Lower lobe of right lung (tissue), 2 donors: Measurements from ENCODE around the gene KPNA2. TPM values are rescaled to one million over a fixed set of nuclear protein-coding genes. Genes with fewer than 3 reads are reported as not detected.
A peak's percentile ranks its signal among the peaks of the same experiment; 100 is the strongest.

Experiments used
- ATAC-seq, 2 donors: fragments of 200-7000 bp; cut with Tn5 transposase; one replicate each; pipeline ENCODE4 v1.9.1; 2020 to 2022; ENCODE audit warnings: mild to moderate bottlenecking in 2 of 2, moderate library complexity in 2 of 2
- DNase-seq: peaks from one replicate; pipeline ENCODE4 v3.0.0-alpha.2; 2020
- H3K27ac ChIP-seq: fragments of 200-600 bp; one replicate; pipeline ENCODE4 v1.8.0; 2022
- H3K27me3 ChIP-seq: fragments of 200-600 bp; one replicate; pipeline ENCODE4 v1.8.0; 2022; ENCODE audit warnings: low read depth
- H3K36me3 ChIP-seq: fragments of 200-600 bp; one replicate; pipeline ENCODE4 v1.8.0; 2022; ENCODE audit warnings: mild to moderate bottlenecking
- H3K4me1 ChIP-seq: fragments of 200-600 bp; one replicate; pipeline ENCODE4 v1.8.0; 2022
- H3K4me3 ChIP-seq: fragments of 200-600 bp; one replicate; pipeline ENCODE4 v1.8.0; 2022; ENCODE audit warnings: mild to moderate bottlenecking
- H3K9me3 ChIP-seq: fragments of 200-600 bp; one replicate; pipeline ENCODE4 v1.8.0; 2022
- CTCF ChIP-seq: fragments of 200-600 bp; IDR thresholded peaks from one replicate; pipeline ENCODE4 v1.8.0; 2022; ENCODE audit warnings: antibody characterized with exemption, mild to moderate bottlenecking
- intact Hi-C: fragments of 100-400 bp; cut with DNase I; formaldehyde crosslinking; loops from one replicate; pipeline ENCODE4 v1.11.0; 2022
- total RNA-seq: library from RNA; stranded (reverse); fragmentation: NEBNext Ultra II Directional; extraction: Animal tissue kit (Norgen Biotek cat#: 25700); gene quantifications from one replicate; pipeline ENCODE4 v1.2.1, GENCODE V29; 2021
- donor health status: DM: no; HTN: yes; CAD: no; lungs with severe emphysema.

Gene KPNA2
- total RNA-seq, 1 donor from 2014 or later = 23.4 TPM

- no peak overlapping the region for H3K4me3 ChIP-seq
- H3K27ac ChIP-seq = no peak overlapping the region
- H3K27me3 ChIP-seq = no peaks in the 10 kb centered on the region
- no peaks in the 10 kb centered on the region for H3K36me3 ChIP-seq
- intact Hi-C loops = no loop called here
- H3K9me3 ChIP-seq = no peaks in the 10 kb centered on the region
- peaks cover 24% of the 10 kb centered on the region for H3K4me1 ChIP-seq
- no peak for DNase-seq
- ATAC-seq = no peak
- no peak for TF ChIP-seq CTCF
Observed at GRCh38 chr17:68052810-68053209, 17.3 kb downstream of the KPNA2 start.

- Histone ChIP-seq H3K36me3 (no peaks in the 10 kb centered on the region), H3K4me3 (no peak overlapping the region), H3K4me1 (peaks cover 24% of the 10 kb centered on the region), H3K27ac (peak overlapping the region; percentile 70), H3K27me3 (no peaks in the 10 kb centered on the region), H3K9me3 (no peaks in the 10 kb centered on the region)
- no peak for TF ChIP-seq CTCF
- intact Hi-C loops = no loop called here
- ATAC-seq (peak; percentile 49 to 64), DNase-seq (no peak)
Observed at GRCh38 chr17:68053231-68054013, 17.9 kb downstream of the KPNA2 start.

- ATAC-seq = peak; percentile 79 to 89
- Histone ChIP-seq H3K4me1 (peaks cover 24% of the 10 kb centered on the region), H3K27me3 (no peaks in the 10 kb centered on the region), H3K36me3 (no peaks in the 10 kb centered on the region), H3K9me3 (no peaks in the 10 kb centered on the region), H3K27ac (peak overlapping the region; percentile 70), H3K4me3 (no peak overlapping the region)
- intact Hi-C loops = no loop called here
- DNase-seq = no peak
- no peak for TF ChIP-seq CTCF
Observed at GRCh38 chr17:68054296-68054900, 18.9 kb downstream of the KPNA2 start.

- H3K27ac ChIP-seq = no peak overlapping the region
- TF ChIP-seq CTCF = peak; percentile 53
- no peaks in the 10 kb centered on the region for H3K27me3 ChIP-seq
- H3K4me3 ChIP-seq = no peak overlapping the region
- DNase-seq (no peak), ATAC-seq (peak; percentile 26 to 51)
- intact Hi-C loops = no loop called here
- peaks cover 24% of the 10 kb centered on the region for H3K4me1 ChIP-seq
- H3K9me3 ChIP-seq = no peaks in the 10 kb centered on the region
- H3K36me3 ChIP-seq = no peaks in the 10 kb centered on the region
Observed at GRCh38 chr17:68057531-68057952, 22.0 kb downstream of the KPNA2 start.

GRCh38 chr17:68060336-68060735 is 24.8 kb downstream of the KPNA2 start:
- no peaks in the 10 kb centered on the region for H3K9me3 ChIP-seq
- TF ChIP-seq CTCF = no peak
- ATAC-seq (no peak), DNase-seq (no peak)
- H3K27me3 ChIP-seq = no peaks in the 10 kb centered on the region
- no peak overlapping the region for H3K4me3 ChIP-seq
- H3K36me3 ChIP-seq = no peaks in the 10 kb centered on the region
- no peak overlapping the region for H3K27ac ChIP-seq
- intact Hi-C loops = no loop called here
- no peaks in the 10 kb centered on the region for H3K4me1 ChIP-seq
